Osteoblast (primary cell): ENCODE data around the gene TRIO. TPM values are rescaled to one million over a fixed set of nuclear protein-coding genes. Genes with fewer than 3 reads are reported as not detected.

ENCODE experiments used
- DNase-seq: peaks from one replicate; pipeline ENCODE4 v3.0.0; 2011; ENCODE audit warnings: low spot score, mixed read lengths; ENCODE audit not compliant: insufficient read length; ENCODE audit errors: missing footprints
- H2AFZ ChIP-seq: 2 replicates; pipeline ENCODE4 v1.6.0; 2011; ENCODE audit warnings: mild to moderate bottlenecking, low read length
- H3K27ac ChIP-seq: 2 replicates; pipeline ENCODE4 v1.5.1; 2011; ENCODE audit warnings: mild to moderate bottlenecking, low read depth, low read length, moderate library complexity
- H3K27me3 ChIP-seq: 2 replicates; pipeline ENCODE4 v1.6.0; 2012; ENCODE audit warnings: mild to moderate bottlenecking, control low read depth, inconsistent platforms, low read length, moderate library complexity; ENCODE audit not compliant: insufficient read depth
- H3K36me3 ChIP-seq: 2 replicates; pipeline ENCODE4 v1.5.1; 2011; ENCODE audit warnings: mild to moderate bottlenecking, low read length, control low read depth, moderate library complexity; ENCODE audit not compliant: insufficient read depth
- H3K4me1 ChIP-seq: 2 replicates; pipeline ENCODE4 v1.5.1; 2011; ENCODE audit warnings: mild to moderate bottlenecking, low read length, control low read depth, moderate library complexity; ENCODE audit not compliant: insufficient read depth
- H3K4me2 ChIP-seq: 2 replicates; pipeline ENCODE4 v1.6.0; 2011; ENCODE audit warnings: mild to moderate bottlenecking, low read length; ENCODE audit not compliant: insufficient read depth
- H3K4me3 ChIP-seq: fragments of 200-600 bp; sonication (generic); 3 replicates; pipeline ENCODE4 v1.5.1; 2012; ENCODE audit warnings: mild to moderate bottlenecking, low read length, inconsistent platforms; ENCODE audit not compliant: insufficient read depth
- H3K79me2 ChIP-seq: 2 replicates; pipeline ENCODE4 v1.6.0; 2012; ENCODE audit warnings: mild to moderate bottlenecking, low read length, control low read depth, inconsistent platforms; ENCODE audit not compliant: insufficient read depth
- H3K9me3 ChIP-seq: 2 replicates; pipeline ENCODE4 v1.5.1; 2011; ENCODE audit warnings: low read depth, low read length, control low read depth
- H4K20me1 ChIP-seq: 2 replicates; pipeline ENCODE4 v1.6.0; 2012; ENCODE audit warnings: mild to moderate bottlenecking, low read length, control low read depth; ENCODE audit not compliant: insufficient read depth
- CTCF ChIP-seq: IDR thresholded peaks from 2 replicates; pipeline ENCODE4 v1.5.1; 2011; ENCODE audit warnings: mild to moderate bottlenecking, low read depth, low read length, moderate library complexity; ENCODE audit errors: extremely low read depth
- total RNA-seq: library from RNA; depleted of rRNA; stranded (reverse); fragments of >200 nt; gene quantifications from 2 replicates; pipeline ENCODE4 v1.2.3, GENCODE V29; 2012

Gene TRIO
- total RNA-seq, 1 donor, result 274 TPM

DNA sequence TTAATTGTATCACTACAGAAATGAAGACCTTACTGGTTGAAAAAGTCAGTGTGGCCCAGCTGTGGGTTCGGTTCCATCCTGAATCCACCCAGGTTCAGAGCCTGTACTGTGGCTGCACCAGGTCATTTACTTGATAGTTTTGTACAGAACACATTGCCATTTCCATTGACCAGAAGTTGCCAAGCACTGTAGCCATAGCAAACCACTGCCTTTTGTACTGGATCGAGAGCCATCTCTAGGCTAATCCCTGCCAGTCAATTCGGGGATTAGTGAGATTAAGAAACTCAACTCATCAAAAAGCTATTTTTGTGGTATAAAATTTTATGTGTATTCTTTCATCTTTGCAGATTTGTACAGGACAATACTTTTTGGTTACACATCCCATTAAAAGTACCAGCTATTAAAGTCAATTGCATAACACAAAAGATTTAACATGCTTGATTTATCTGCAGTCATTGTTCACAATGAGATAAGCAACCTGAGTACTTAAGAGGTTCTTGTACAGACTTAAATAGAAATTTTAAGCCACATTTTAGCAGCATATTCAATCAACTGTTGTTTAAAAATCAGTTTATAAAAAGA, 329.9 kb downstream of the TRIO start:
- no peak for DNase-seq
- no peaks in the 10 kb centered on the region for H4K20me1 ChIP-seq
- H3K9me3 ChIP-seq, result no peaks in the 10 kb centered on the region
- no peak overlapping the region for H2AFZ ChIP-seq
- H3K4me3 ChIP-seq, result no peak overlapping the region
- peaks cover 94% of the 10 kb centered on the region for H3K36me3 ChIP-seq
- H3K4me1 ChIP-seq, result peaks cover 19% of the 10 kb centered on the region
- TF ChIP-seq CTCF, result no peak
- H3K79me2 ChIP-seq, result peaks cover 30% of the 10 kb centered on the region
- no peaks in the 10 kb centered on the region for H3K27me3 ChIP-seq
- H3K4me2 ChIP-seq, result no peak overlapping the region
- no peak overlapping the region for H3K27ac ChIP-seq

DNA sequence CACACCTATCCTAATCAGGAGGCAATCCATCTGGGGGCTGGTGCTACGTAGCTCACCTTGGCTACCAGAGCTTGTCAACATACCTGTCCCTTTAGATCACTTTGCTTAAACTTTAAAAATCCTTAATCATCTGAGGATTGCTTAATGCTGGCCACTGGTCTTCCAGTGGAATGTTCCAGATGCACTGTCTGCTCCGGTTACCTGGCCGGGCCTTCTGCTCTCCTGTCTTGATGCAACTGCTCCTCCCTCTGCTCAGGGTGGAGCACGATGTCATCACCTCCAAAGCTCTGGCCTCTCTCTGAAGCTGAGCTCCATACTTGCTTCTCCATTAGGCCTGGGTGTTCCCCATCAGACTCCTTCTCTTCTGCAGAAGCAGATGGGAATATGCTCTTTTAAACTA, 331.9 kb downstream of the TRIO start:
- H2AFZ ChIP-seq, result no peak overlapping the region
- peaks cover 24% of the 10 kb centered on the region for H3K79me2 ChIP-seq
- peak overlapping the region; percentile 34 for H3K27ac ChIP-seq
- H3K36me3 ChIP-seq, result peaks cover 95% of the 10 kb centered on the region
- H3K9me3 ChIP-seq, result no peaks in the 10 kb centered on the region
- DNase-seq, result no peak
- no peak for TF ChIP-seq CTCF
- H3K4me3 ChIP-seq, result no peak overlapping the region
- no peaks in the 10 kb centered on the region for H3K27me3 ChIP-seq
- no peaks in the 10 kb centered on the region for H4K20me1 ChIP-seq
- peaks cover 19% of the 10 kb centered on the region for H3K4me1 ChIP-seq
- H3K4me2 ChIP-seq, result no peak overlapping the region

GRCh38 chr5:14476786-14477435, 333.8 kb downstream of the TRIO start:
- H3K27me3 ChIP-seq, result no peaks in the 10 kb centered on the region
- H3K4me3 ChIP-seq, result no peak overlapping the region
- peaks cover 19% of the 10 kb centered on the region for H3K4me1 ChIP-seq
- no peak overlapping the region for H2AFZ ChIP-seq
- H4K20me1 ChIP-seq, result no peaks in the 10 kb centered on the region
- no peak for DNase-seq
- H3K27ac ChIP-seq, result peak overlapping the region; percentile 84
- no peak overlapping the region for H3K4me2 ChIP-seq
- H3K36me3 ChIP-seq, result peaks cover 95% of the 10 kb centered on the region
- no peak for TF ChIP-seq CTCF
- H3K9me3 ChIP-seq, result no peaks in the 10 kb centered on the region
- H3K79me2 ChIP-seq, result peaks cover 17% of the 10 kb centered on the region

DNA sequence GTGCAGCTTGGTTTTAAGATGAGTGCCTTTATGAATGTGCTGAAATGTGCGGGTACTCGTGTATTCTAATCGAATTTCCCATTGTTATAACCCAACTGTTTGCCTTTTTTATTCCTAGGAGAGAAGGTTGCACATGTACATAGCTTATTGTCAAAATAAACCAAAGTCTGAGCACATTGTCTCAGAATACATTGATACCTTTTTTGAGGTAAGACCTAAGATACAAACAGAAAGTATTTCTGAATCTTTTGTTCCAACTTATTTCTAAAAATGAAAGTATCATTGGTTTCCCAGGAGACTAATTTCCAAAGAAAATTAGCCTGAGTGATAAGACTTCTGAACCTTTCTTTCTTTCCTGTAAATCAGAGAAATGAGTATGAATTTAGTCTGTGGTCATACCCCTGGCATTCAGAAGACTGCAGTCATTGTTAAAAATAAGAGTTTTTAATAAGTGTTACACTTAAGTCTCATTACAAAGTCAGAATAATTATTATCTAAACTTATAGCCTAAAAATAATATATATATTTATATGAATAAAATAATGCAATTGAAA, 336.1 kb downstream of the TRIO start:
- Histone ChIP-seq H3K9me3 (no peaks in the 10 kb centered on the region), H4K20me1 (no peaks in the 10 kb centered on the region), H3K79me2 (peaks cover 9% of the 10 kb centered on the region), H3K4me2 (no peak overlapping the region), H3K36me3 (peaks cover 95% of the 10 kb centered on the region), H3K4me1 (peaks cover 19% of the 10 kb centered on the region), H3K27ac (peak overlapping the region; percentile 27), H3K4me3 (no peak overlapping the region), H2AFZ (no peak overlapping the region), H3K27me3 (no peaks in the 10 kb centered on the region)
- TF ChIP-seq CTCF, result no peak
- no peak for DNase-seq
